NB4 (cell line): ENCODE results near the gene THSD7B.

Experiments
- DNase-seq: peaks from one replicate; pipeline ENCODE4 v3.0.0; 2010; ENCODE audit warnings: low read depth
- H3K4me3 ChIP-seq: one replicate; pipeline ENCODE4 v1.5.1; 2011; ENCODE audit warnings: mild to moderate bottlenecking, low read depth, low read length, moderate library complexity
- MYC ChIP-seq: IDR thresholded peaks from 2 replicates; pipeline ENCODE4 v1.6.1; 2011; ENCODE audit warnings: low read depth, low read length
- POLR2A ChIP-seq: IDR thresholded peaks from 2 replicates; pipeline ENCODE4 v1.6.1; 2011; ENCODE audit warnings: mild to moderate bottlenecking; ENCODE audit not compliant: insufficient read length; ENCODE audit errors: extremely low read depth
- TF ChIP-seq, protein P1 (sequence below): IDR thresholded peaks from one replicate; pipeline ENCODE4 v1.5.1; 2012; ENCODE audit warnings: low read depth, low read length
- TF ChIP-seq, protein P2 (sequence below): IDR thresholded peaks from 2 replicates; pipeline ENCODE4 v1.6.1; 2011; ENCODE audit warnings: low read depth, low read length

Gene THSD7B

DNA sequence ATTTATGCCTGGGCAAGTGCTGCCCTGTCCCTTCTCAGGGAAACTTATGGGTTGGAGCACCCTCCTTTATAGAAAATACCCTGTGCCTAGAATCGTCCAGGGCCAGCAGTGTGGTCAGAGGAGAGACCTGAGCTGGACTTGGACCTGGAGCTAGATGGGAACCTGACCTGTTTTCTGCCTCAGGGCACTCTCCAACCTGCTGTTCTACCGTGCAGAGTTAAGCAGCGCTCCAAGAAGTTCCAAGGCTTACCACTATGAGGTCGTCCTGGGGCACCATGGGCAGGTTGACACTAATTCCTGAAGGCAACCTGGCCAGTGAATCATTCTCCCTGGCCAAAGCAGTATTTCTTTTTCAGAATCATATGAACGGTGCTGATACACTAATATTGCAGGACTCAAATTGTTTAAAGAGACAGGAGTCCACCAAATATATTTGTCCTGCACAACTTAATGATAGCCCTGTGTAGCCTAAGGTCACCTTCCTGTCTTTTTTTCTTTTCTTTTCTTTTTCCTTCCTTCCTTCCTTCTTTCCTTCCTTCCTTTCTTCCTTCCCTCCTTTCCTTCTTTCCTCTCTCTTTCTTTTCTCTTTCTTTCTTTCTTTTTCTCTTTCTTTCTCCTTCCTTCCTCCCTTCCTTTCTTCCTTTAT is 743.5 kb downstream of the THSD7B start:
- no peak for TF ChIP-seq MYC
- TF ChIP-seq, protein P1, sequence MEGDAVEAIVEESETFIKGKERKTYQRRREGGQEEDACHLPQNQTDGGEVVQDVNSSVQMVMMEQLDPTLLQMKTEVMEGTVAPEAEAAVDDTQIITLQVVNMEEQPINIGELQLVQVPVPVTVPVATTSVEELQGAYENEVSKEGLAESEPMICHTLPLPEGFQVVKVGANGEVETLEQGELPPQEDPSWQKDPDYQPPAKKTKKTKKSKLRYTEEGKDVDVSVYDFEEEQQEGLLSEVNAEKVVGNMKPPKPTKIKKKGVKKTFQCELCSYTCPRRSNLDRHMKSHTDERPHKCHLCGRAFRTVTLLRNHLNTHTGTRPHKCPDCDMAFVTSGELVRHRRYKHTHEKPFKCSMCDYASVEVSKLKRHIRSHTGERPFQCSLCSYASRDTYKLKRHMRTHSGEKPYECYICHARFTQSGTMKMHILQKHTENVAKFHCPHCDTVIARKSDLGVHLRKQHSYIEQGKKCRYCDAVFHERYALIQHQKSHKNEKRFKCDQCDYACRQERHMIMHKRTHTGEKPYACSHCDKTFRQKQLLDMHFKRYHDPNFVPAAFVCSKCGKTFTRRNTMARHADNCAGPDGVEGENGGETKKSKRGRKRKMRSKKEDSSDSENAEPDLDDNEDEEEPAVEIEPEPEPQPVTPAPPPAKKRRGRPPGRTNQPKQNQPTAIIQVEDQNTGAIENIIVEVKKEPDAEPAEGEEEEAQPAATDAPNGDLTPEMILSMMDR, result no peak
- TF ChIP-seq POLR2A, result no peak
- TF ChIP-seq, protein P2, sequence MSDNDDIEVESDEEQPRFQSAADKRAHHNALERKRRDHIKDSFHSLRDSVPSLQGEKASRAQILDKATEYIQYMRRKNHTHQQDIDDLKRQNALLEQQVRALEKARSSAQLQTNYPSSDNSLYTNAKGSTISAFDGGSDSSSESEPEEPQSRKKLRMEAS, result no peak
- no peak for DNase-seq
- H3K4me3 ChIP-seq, result no peak overlapping the region

DNA sequence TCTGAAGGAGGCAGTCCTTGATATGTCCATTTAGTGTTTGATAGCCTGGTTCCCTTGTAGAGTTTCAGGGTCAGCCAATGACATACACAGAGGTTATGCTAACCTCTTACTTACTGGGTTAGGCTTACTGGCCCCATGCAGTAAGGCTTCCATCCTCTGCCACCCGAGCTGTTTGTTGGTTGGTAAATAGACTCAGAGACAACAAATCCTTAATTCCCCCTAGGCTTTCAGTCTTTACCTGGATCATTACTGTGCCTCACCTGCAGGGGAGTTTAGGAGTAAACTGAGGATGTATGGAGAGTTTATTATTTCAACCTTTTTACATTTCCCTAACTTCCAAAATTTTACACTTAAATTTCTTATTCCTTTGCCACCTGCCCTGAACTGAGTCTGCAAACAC is 746.2 kb downstream of the THSD7B start:
- H3K4me3 ChIP-seq, result no peak overlapping the region
- TF ChIP-seq POLR2A (no peak), MYC (no peak)
- TF ChIP-seq, protein P1, result no peak
- TF ChIP-seq, protein P2, result no peak
- no peak for DNase-seq

DNA sequence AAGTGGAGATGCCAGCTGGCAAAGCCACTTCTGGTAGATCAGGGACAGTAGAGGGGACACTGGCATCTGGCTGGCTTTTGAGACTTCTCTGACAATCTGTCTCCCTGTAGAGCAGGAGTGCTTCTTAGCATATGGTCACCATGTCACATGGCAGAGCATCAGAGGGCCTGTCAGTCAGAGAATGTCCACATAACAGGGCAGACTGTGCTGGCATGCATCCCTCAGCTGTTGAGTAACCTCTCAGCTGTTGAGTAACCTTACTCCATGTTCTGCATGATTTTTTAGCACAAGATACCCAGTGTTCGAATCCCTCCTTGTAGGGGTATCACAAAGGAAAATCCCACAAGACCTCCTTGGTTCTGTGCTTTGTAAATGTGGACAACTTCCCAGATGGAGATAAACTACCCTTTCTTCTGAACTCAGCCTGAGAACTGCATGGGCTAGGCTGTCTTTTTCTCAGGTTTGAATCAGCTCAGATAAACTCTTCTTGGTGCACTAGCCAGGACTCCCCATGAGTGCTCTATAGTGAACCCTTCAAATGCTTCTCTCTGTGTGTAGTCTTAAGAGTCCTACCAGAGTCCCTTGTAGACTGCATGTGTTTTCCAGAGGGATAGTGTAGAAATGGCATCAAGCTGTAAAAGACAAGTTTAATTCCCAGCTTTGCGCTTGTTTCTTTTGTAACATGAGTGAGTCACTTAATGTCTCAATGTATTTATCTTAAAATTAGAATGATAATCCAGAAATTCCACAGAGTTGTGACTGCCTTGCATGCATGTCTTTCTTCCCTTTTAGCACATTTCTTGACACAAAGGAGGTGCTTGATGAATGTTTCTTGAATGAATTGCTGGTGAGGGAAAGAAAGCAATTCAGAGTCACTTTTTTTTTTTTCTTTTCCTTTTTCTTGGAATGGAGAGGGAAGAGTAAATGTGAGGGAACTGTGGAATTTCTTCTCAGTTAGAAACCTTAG is 756.6 kb downstream of the THSD7B start:
- DNase-seq, result no peak
- H3K4me3 ChIP-seq, result no peak overlapping the region
- TF ChIP-seq, protein P1, result no peak
- TF ChIP-seq, protein P2, result no peak
- no peak for TF ChIP-seq POLR2A
- no peak for TF ChIP-seq MYC

DNA sequence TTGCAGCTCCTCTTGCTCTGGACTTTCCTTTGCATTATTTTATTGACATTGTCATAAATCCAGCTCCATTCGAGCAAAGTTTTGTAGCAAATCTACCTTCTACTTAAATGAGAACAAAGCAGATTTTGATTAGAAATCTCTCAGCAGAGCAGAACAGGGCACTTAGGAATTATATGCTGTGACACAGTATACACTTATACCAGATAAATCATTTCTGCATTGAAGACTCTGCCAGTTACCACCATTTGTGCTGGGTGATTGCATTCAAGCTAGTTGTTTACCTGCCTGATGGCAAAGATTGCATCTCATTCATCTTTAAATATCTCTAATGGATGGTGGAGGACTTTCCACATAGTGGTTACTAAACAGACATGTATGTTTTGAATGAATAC is 757.3 kb downstream of the THSD7B start:
- H3K4me3 ChIP-seq, result no peak overlapping the region
- TF ChIP-seq, protein P2, result no peak
- no peak for TF ChIP-seq MYC
- TF ChIP-seq, protein P1, result no peak
- TF ChIP-seq POLR2A, result no peak
- DNase-seq, result no peak

DNA sequence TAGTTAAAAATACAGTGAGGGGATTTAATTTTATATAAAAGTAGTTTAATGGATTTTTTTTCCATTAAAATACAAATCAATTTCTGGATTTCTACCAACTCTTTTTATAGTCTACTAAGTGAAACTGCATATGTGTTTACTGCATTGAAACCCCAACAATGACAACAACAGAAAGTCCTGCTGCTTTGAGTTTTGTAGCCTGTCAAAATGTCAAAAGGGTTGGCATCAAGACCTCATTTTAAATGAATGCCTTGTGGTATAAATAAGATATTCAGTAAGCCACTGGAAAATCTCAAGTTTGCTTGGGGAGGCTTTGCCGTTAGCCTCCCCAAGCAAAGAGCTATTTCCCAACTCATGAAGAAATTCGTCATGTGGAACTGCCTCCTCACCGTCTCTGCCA is 758.6 kb downstream of the THSD7B start:
- H3K4me3 ChIP-seq, result no peak overlapping the region
- no peak for DNase-seq
- TF ChIP-seq MYC (no peak), POLR2A (no peak)
- TF ChIP-seq, protein P1, result no peak
- TF ChIP-seq, protein P2, result no peak
